VCaP (cell line): Measurements from ENCODE around the gene RGS6.

Experiments
- H3K27ac ChIP-seq: fragments of 450-650 bp; 2 replicates; pipeline ENCODE4 v1.5.1; 2017
- CTCF ChIP-seq: fragments of 450-650 bp; conservative IDR thresholded peaks from 2 replicates; pipeline ENCODE4 v1.5.1; 2017; ENCODE audit warnings: mild to moderate bottlenecking, moderate library complexity

RGS6 gene

GRCh38 chr14:72480464-72481243, 548.4 kb downstream of the RGS6 start:
- TF ChIP-seq CTCF, result no peak
- H3K27ac ChIP-seq, result no peak overlapping the region

GRCh38 chr14:72483311-72483710, 551.1 kb downstream of the RGS6 start:
- no peak overlapping the region for H3K27ac ChIP-seq
- no peak for TF ChIP-seq CTCF

GRCh38 chr14:72485695-72486094, 553.5 kb downstream of the RGS6 start:
- TF ChIP-seq CTCF, result no peak
- no peak overlapping the region for H3K27ac ChIP-seq

GRCh38 chr14:72488514-72488913, 556.3 kb downstream of the RGS6 start:
- H3K27ac ChIP-seq, result no peak overlapping the region
- no peak for TF ChIP-seq CTCF

- no peak for TF ChIP-seq CTCF
- H3K27ac ChIP-seq, result no peak overlapping the region
These were observed 560.0 kb downstream of the RGS6 start for GRCh38 chr14:72492196-72492595.

- no peak for TF ChIP-seq CTCF
- no peak overlapping the region for H3K27ac ChIP-seq
These were observed 563.4 kb downstream of the RGS6 start for GRCh38 chr14:72495668-72496067.

- TF ChIP-seq CTCF, result no peak
These were observed 566.4 kb downstream of the RGS6 start for GRCh38 chr14:72498646-72499045.

More at GRCh38 chr14:72498646-72499045, 566.4 kb downstream of the RGS6 start:
- no peak overlapping the region for H3K27ac ChIP-seq
